Retinal pigment epithelial cell (primary cell): ENCODE data around the gene PROM1.
A peak's percentile ranks its signal among the peaks of the same experiment; 100 is the strongest.

Experiments
- DNase-seq: peaks from one replicate; pipeline ENCODE4 v3.0.0-alpha.2; 2010; ENCODE audit warnings: low read depth
- H3K4me3 ChIP-seq: 2 replicates; pipeline ENCODE4 v1.5.1; 2011; ENCODE audit warnings: mild to moderate bottlenecking, low read length, control low read depth, moderate library complexity
- TF ChIP-seq, protein P1 (sequence below): conservative IDR thresholded peaks from 2 replicates; pipeline ENCODE4 v1.5.1; 2011; ENCODE audit warnings: low read depth, low read length, control low read depth, inconsistent platforms

The PROM1 gene

DNA sequence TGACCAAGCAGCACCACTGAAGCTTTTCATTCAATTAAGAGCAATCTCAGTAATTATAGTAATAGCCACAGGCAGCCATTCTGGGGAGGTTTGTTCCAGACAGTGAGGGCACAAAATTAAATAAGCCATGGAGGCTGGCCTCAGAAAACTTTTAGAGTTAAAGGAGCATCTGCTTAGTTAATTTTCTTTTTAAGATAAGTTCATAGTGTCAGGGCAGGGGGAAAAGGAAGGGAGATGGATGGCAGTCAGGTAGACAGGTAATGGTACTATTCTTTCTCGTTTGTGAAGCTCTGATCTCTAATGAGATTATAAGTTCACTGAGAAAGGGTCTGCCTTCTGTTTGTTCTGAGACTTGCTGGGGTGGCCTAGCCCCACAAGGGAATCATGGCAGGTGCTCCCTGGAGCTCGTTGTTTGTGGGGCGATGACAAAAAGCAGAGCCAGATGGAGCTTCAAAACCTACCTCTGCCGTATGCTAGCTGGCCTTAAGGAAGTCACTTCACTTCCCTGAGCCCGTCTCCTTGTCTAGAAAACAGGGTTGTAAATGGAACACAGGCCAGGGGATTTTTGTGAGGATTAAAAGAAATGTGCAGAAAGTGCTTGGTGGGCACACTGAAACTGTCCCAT lies 76.2 kb downstream of the PROM1 start:
- no peak for DNase-seq
- TF ChIP-seq, protein P1, sequence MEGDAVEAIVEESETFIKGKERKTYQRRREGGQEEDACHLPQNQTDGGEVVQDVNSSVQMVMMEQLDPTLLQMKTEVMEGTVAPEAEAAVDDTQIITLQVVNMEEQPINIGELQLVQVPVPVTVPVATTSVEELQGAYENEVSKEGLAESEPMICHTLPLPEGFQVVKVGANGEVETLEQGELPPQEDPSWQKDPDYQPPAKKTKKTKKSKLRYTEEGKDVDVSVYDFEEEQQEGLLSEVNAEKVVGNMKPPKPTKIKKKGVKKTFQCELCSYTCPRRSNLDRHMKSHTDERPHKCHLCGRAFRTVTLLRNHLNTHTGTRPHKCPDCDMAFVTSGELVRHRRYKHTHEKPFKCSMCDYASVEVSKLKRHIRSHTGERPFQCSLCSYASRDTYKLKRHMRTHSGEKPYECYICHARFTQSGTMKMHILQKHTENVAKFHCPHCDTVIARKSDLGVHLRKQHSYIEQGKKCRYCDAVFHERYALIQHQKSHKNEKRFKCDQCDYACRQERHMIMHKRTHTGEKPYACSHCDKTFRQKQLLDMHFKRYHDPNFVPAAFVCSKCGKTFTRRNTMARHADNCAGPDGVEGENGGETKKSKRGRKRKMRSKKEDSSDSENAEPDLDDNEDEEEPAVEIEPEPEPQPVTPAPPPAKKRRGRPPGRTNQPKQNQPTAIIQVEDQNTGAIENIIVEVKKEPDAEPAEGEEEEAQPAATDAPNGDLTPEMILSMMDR: no peak
- no peak overlapping the region for H3K4me3 ChIP-seq

DNA sequence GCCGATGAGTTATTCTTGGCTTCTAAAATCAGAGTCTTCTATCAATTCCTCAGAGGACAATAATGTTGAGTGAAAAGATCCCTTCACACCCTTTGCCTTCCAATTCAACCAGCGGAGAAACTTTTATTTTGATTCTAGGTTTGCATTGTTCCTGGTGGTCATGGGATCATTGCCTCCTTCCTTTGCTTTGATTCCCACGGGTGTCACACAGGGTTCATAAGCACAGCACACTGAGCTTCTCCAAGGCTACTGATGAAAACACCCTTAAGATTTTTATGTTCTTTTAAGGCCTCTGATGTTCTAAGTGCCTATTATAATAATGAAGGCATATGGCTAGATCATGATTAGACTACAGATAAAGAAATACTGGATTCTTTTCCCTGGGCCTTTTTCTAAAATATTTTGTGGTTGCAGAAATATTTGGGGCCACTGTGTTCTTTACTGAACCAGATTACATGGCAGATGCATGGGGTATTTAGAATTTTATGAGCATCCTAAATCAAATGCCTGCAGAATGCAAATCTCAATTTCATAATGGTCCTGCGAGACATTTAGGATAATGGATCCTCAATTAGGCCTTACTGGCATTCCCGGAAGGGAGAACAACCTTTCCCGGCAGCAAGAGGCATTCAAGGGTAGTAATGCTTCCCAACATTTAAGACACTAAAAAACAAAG lies 76.9 kb downstream of the PROM1 start:
- DNase-seq: no peak
- no peak overlapping the region for H3K4me3 ChIP-seq
- TF ChIP-seq, protein P1: no peak

DNA sequence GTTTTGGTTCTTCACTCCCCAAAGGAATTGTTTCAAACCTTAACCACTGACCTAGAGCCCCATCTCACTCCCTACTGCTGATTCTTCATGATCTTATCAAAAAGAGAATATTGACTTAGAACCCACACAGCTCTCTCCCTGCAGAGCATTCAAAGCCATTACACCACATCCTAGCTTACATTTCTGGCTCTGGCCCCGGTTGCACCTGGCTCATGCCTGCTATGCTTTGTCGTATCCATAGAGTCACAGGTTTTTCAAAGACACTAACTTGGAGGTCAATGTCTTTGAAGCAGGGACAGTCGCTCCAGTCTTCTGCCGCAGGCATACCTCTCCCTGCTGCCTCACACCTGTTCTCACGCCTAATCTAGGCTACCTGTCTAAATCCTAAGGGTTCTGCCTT lies 78.1 kb downstream of the PROM1 start:
- TF ChIP-seq, protein P1: no peak
- DNase-seq: no peak
- no peak overlapping the region for H3K4me3 ChIP-seq

DNA sequence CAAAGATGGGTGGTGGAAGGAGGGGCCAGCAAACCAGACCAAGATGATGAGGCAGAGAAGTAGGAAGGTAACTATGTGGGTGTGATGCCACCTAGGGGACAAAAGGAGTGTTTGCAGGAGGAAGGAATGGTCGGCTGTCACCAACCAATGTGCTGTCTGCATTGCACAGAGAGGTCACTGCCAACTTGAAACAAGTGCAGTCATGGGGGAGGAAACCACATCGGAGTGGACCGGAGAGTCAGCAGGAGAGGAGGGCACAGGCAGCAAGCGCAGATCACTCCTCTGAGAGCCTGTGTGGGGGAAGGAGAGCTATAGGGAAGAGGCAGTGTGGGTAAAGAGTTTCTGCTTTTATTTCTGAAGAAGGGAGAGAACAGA lies 82.4 kb downstream of the PROM1 start:
- DNase-seq: peak; percentile 47
- H3K4me3 ChIP-seq: no peak overlapping the region
- TF ChIP-seq, protein P1: peak; percentile 91

DNA sequence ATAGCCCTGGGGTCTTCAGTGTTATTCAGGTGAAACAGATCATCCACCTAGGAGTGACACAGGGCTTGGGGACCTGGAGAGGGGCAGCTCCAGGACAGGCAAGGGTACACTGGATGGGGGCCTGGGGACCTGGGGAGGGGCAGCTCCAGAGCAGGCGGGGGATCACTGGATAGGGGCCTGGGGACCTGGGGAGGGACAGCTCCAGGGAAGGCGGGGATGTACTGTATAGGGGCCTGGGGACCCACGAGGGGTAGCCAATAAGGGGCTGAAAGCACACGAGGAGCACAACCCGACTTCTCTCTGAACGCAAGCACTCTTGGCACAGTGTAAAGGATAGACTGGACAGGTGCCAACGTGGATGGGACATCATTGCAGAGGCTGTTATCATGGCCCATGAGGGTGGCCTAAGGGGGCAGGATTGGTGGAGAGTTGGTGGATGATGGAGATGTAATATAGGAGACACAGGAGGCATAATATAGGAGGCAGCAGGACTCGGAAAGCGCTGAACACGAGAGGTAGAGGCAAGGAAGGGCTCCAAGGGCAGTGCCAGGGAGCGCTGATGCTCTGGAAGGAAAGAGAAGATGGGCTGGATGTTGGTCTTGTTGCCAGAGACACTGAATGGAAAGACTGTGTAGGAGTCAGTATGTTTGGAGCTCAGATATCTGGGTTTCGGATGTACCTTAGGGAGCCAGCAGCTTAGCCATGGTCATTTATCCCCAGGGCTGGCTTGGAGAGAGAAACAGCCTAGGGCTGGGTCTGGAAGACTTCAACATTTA lies 82.9 kb downstream of the PROM1 start:
- no peak for DNase-seq
- TF ChIP-seq, protein P1: no peak
- H3K4me3 ChIP-seq: no peak overlapping the region

DNA sequence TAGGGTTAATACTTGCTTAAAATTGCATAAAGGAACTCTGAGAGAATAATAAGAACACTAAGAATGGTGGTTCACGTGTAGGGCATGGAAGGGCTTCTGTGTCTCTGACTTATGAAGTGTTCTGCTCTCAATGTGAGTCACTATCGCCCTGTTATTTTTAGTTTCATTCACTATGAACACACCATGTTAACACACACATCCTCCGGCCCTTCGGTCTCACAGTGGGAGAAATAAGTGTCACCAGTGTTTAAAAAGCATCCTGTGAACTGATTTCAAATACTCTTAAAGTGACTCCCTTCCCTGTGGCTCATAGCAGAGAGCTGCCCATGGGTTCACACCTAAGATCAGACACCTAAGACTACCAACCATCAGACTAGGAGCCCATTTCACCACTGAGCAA lies 87.0 kb downstream of the PROM1 start:
- no peak for DNase-seq
- H3K4me3 ChIP-seq: no peak overlapping the region
- TF ChIP-seq, protein P1: no peak

DNA sequence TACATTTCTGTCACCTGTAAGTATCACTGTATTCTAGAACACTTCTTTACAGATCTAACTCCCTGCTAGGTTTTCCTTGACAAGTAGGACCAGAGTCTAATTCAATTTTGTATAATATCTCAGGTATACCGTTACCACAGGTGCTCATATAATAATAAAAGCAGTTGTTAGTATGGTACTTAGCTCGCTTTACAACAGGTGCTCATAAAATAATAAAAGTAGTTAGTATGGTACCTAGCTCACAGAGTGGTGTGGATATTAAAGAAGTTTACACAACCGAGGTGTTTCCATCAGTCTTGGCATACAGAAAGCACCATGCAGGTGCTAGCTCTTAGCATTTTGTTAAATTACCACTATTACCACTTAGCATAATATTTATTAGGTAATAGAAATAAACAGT lies 88.0 kb downstream of the PROM1 start:
- TF ChIP-seq, protein P1: no peak
- DNase-seq: no peak
- no peak overlapping the region for H3K4me3 ChIP-seq
